Measurements from ENCODE around the gene RTP2. TPM values are rescaled to one million over a fixed set of nuclear protein-coding genes. Genes with fewer than 3 reads are reported as not detected.
A peak's percentile ranks its signal among the peaks of the same experiment; 100 is the strongest.

RTP2 gene
- total and polyA plus RNA-seq, 2 donors (not counting 1 experiment from before 2014, with no cell fraction given) = not detected

DNA sequence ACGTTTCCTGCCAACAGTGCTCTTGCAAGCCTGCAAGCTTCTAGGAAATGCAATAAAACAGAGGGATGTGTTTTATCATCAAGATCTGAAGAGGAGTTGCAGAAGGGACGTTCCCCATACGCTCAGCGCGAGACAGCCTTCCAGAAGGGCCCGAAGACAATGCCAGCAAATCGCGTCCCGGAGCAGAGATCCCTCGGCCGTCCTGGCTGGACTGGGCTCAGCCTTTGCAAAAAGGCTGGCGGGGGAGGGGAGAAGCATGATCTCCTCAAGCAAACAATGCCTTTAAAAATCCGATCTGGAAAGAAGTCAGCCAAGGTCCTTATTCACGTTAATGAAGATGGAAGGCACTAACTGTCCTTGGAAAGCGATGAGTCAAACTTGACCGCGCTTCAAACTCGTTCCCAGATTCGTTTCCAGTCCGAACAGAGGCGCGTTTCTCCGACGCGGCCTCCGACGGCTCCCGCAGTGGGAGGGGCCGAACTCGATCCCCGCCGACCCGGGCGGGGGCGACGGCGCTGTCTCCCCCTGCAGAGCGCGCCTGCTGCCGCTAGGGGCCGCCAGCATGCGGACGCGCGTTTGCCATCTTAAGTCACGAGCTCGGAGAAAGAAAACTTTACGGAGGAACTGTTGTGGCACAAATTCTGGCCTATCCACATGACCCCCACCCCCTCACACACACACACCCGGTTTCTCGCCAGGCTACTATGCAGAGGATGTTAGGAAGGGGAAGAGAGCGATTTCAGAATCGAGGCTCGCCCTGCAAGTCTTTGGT is 37.4 kb upstream of the RTP2 start:
- no peaks in the 10 kb centered on the region for H3K27me3 ChIP-seq (replicated peaks in 1 of 4; ENCODE audit: control extremely low read depth in 1 of 4, control insufficient read depth in 3 of 4, insufficient read depth in 4 of 4, low read length in 3 of 4)
- peaks cover 34 to 63% of the 10 kb centered on the region in 2 donors for H3K4me1 ChIP-seq (ENCODE audit: control insufficient read depth in 2 of 2, insufficient read depth in 2 of 2, low read length in 2 of 2)

More for the DNA sequence above, 37.4 kb upstream of the RTP2 start:
- H3K27ac Mint-ChIP-seq = peak overlapping the region; percentile 86
- peak overlapping the region; percentile 52 to 79 for H3K27ac ChIP-seq (ENCODE audit: low read length in 2 of 2)
- ATAC-seq (ENCODE audit: low read depth) = peak; percentile 56
- intact Hi-C loops (cut with micrococcal nuclease) = loop anchor here (1.0 to 10.0 kb wide), 10 partner anchors 321 to 1215 kb away; no protein-coding TSS in a partner anchor
- H3K4me3 Mint-ChIP-seq = peak overlapping the region; percentile 97
- TF ChIP-seq EZH2 (IDR thresholded peaks at IDR 0.05; ENCODE audit: borderline replicate concordance, insufficient read depth, low read depth, low read length, poor library complexity, severe bottlenecking) (no peak), CTCF (IDR thresholded peaks at IDR 0.05) (peak; percentile 83)
- H3K9me3 Mint-ChIP-seq (ENCODE audit: insufficient read depth) = no peaks in the 10 kb centered on the region
- peak overlapping the region; percentile 86 for H3K9ac ChIP-seq (ENCODE audit: low read length)
- 1% methylated on average over 39 of the region's 53 CpGs for WGBS (ENCODE audit: insufficient coverage)
- H3K4me2 ChIP-seq (replicated peaks; ENCODE audit: low read depth, low read length, poor library complexity, severe bottlenecking) = peak overlapping the region; percentile 98
- ChIA-PET POLR2A (interaction anchor here (0.6 to 1.7 kb wide), 4 partner anchors 682 to 1215 kb away, joined by 3 to 16 read pairs (median 3); no protein-coding TSS in a partner anchor), CTCF (interaction anchor here (0.5 to 9.7 kb wide), 166 partner anchors 9 to 1412 kb away, joined by 3 to 1008 read pairs (median 5); partner anchors contain the start of gene LPP)
- H3K36me3 ChIP-seq (replicated peaks in 1 of 2; ENCODE audit: control extremely low read depth in 1 of 2, control insufficient read depth in 1 of 2, extremely low read depth in 1 of 2, insufficient read depth in 2 of 2, low read length in 1 of 2) = no peaks in the 10 kb centered on the region
- H3K79me2 ChIP-seq (ENCODE audit: control insufficient read depth, insufficient read depth, low read length) = peaks cover 71% of the 10 kb centered on the region
- peak overlapping the region; percentile 77 for H2AFZ ChIP-seq (ENCODE audit: insufficient read depth, low read depth, low read length, poor library complexity, severe bottlenecking)
- peaks cover 42% of the 10 kb centered on the region for H4K20me1 ChIP-seq (ENCODE audit: control insufficient read depth, insufficient read depth, low read length, poor library complexity, severe bottlenecking)
- no peaks in the 10 kb centered on the region for H3K9me3 ChIP-seq (ENCODE audit: control extremely low read depth in 1 of 3, control insufficient read depth in 2 of 3, insufficient read depth in 1 of 3, low read length in 2 of 3)
- H3K4me3 ChIP-seq (ENCODE audit: control extremely low read depth in 1 of 5, extremely low read depth in 1 of 5, insufficient read depth in 1 of 5, low read depth in 2 of 5, low read length in 4 of 5) = peak overlapping the region; percentile 66 to 93 (median 84)
- H3K27me3 Mint-ChIP-seq = no peaks in the 10 kb centered on the region
- peaks cover 65% of the 10 kb centered on the region for H3K4me1 Mint-ChIP-seq
- DNase-seq = peak; percentile 90

All from B cell (primary cell).